Middle frontal gyrus (tissue), 1 donor: ENCODE data around the gene EDA2R.

Experiments used
- DNase-seq: peaks from one replicate; pipeline ENCODE4 v3.0.0-alpha.2; 2015; ENCODE audit warnings: low spot score; ENCODE audit errors: extremely low spot score

Gene EDA2R, protein sequence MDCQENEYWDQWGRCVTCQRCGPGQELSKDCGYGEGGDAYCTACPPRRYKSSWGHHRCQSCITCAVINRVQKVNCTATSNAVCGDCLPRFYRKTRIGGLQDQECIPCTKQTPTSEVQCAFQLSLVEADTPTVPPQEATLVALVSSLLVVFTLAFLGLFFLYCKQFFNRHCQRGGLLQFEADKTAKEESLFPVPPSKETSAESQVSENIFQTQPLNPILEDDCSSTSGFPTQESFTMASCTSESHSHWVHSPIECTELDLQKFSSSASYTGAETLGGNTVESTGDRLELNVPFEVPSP

DNA sequence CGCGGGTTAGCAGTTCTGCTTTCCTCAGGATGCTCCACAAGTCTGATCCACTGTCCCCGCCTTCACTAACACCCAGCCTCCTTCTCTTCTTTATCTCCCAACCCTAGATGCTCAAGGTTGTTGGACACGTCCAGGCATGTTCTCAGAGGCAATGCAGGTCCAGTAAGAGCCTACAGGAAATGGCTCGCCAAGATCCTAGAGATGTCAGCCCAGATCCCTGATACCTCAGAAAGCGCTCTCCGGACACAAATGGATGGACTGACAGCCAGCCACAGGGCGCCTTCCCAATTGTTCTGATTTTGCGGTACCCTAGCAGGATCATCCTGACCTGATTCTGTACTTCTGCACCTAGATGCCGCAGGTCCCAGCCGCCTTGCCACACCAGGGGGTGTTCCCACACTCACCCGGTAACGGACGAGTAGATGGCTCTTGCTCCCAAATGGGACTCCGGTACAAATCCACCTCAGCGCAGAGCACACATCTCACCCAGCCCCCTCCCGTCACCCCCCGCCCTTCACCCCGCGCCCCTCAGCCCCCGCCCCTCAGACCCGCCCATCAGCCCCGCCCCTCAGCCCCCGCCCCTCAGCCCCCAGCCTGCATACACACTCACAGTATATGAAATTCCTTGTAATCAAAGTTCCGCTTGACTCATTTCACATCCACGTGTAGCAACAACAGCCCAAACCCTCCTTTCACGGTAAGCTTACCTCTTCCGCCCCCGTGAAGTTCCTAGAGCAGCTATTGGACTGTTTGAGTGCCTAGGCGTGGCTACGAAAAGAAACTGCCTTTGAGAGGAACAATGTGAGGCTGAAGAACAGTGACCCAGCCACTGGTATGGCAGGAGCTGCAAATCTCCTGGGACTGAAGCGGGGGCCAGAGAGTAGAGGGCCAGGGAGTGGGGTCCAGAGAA lies at the start of gene EDA2R:
TSS of gene EDA2R (minus strand) at position 488 of the 910 bp plus-strand sequence. CDS start 23,058 bp downstream, outside the sequence.
- DNase-seq: no peak

DNA sequence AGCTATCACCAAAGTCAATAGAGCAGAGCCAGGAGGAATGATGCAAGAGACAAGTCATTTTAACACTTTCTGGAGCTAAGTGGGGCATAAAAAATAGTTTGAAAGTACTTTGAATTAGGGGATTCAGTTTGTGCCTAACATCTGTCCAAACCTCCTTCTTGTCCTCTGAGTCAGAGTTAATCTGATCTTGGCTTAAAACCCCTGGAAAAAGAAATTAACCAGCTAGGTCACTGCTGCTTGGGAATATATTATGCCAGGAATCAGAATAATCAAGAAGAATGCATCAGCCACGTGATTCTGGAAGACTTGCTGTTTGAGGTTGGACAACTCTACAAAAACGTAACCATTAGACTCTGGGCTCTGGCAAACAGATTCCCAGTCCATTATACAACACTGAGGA lies 45.3 kb upstream of the EDA2R start:
- DNase-seq: no peak

DNA sequence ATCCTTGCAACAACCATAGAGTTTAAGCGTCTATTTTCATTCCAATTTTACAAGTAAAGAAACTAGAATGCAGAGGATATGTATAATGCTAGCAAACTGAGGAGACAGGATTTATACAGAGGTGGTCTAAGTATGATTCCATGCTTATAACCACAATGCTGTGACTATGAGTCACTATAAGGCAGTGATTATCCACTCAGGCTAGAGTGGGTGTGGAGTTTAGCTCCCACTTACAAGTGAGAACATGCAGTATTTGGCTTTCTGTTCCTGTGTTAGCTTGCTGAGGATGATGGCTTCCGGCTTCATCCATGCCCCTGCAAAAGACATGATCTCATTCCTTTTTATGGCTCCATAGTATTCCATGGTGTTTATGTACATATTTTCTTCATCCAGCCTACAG lies 41.6 kb upstream of the EDA2R start:
- DNase-seq: no peak

DNA sequence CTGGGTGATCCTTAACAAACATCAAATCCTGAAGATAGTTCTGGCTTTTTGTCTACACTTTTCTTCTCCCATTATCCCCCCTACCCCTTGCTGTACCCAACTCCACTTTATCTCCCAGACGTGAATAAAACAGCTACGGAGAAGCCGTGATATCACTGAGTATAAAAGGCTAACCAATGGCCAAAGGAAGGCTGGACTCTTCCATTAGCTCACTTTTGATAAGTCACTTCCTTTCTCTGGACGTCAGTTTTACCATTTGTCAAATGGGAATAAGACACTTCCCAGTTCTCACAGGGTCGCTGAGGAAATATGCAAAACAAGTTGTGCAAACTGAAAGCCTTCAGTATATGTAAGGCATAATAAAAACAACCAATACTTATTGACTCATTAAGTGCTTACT lies 38.6 kb upstream of the EDA2R start:
- DNase-seq: no peak

DNA sequence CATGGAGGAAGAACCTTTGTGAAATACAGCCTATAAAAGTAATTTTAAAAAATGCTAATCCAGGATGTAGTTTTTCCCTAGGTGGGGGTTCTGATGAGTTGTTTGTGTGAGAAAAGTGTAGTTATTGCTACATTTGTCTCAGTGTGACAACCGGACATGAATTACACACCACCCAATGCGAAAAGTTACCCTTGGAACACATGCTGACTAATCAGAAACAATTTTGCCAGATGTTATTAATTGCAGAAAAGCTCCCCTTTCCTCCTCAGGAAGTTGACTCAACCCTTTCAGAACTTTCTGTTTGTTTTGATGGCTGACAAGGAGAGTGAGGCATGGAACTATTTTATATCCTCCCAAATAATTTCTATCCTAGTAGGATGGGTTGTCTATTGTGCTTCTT lies 38.1 kb upstream of the EDA2R start:
- no peak for DNase-seq

DNA sequence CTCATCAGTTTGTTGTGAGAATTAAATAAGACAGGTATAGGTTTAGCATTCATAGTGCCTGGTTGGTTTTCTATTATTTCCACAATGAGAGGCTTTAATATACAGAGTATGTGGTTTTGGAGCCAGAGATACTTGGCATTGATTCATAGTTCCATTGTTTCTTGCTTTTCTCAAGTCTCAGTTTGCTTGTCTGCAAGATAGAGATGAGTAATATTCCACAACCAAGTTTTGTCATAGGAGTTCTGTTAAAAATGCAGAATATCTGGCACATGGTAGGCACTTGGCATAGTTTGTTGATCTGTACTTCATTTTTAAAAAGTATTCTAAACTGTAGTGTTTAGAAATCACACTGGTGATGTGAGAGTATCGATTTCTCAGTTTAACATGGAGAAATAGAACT lies 37.5 kb upstream of the EDA2R start:
- no peak for DNase-seq

DNA sequence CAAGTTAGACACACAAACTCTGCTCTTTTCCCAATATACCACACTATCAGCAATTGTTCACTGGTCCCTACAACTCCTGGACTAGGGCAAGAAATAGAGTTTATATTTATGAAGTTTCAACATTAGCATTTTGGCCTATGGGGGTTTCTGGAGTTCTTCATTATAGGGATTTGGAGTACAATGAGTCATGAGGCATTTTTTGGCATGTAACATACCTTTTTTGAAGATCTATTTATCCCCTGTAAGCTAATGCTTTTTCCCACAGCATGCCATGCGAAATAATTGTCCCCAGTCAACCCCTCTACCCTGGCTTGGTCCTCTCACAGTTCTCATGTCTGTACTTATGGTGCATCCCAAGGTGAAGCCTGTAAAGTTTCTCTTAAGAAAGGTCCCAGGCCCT lies 36.7 kb upstream of the EDA2R start:
- no peak for DNase-seq

DNA sequence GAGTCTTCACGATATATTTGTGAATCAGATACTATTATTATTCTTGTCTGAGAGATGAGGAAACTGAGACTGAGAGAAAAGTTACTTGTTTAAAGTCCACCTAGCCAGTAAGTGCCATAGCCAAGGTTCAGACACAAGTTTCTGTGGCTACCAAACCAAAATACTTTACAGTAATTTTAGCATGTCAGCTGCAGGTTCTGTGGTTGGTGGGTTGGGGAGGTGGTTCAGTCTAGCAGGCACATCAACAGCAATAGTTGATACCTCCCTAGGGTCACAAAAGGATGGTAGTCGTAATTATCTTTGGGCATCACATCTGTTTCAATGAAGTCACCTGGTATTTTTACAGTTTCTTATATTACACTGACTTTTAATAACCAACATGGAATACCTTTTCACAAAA lies 35.6 kb upstream of the EDA2R start:
- DNase-seq: no peak

DNA sequence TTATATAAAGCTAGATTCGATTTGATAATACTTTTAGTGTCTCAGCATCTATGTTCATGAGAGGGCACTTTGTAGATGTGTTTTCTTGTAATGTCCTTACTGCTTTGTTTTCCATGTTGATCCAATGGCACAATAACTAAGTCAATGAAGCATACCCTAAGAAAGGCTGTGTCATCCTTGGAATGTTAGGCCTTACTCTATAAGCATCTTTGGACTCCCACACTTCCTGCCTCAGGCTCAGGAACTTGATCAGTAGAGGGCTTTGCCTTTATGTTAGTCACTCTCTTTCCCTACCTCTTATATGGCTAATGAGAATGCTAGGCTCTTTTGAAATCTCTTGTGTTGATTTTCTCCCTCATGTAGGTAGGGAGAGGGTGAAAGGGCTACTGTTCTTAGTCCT lies 33.2 kb upstream of the EDA2R start:
- no peak for DNase-seq

DNA sequence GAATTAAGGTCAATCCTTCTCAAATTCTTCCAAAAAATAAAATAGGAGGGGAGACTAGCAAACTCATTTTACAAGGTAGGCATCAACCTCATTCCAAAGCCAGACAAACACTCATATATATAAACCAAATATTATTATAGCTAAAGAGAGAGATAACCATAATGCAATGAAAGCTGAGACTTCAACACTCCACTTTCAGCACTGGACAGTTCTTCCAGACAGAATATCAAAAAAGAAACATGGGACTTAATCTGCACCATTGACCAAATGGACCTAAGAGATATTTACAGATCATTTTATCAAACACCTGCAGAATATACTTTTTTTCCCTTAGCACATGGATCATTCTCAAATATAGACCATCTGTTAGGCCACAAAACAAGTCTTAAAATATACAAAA lies 15.5 kb upstream of the EDA2R start:
- no peak for DNase-seq

DNA sequence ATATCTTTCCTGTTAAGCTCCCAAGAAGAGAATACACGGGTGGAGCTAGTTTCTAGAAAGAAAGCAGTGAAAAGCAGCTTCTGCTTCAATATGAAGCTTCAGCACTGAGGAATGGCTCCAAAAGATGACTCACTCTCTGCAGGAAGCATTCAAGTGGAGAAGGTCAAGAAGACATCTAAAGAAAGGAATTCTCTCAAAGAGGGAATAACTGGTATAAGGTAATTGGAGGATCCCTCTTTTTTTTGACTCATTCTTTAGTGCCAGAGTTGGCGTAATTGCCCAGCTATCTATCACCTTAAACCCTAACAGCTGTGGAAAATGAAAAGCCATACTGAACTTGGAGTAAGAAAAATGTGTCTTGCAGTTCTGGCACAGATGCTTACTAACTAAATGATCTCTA lies 3.5 kb downstream of the EDA2R start:
- DNase-seq: peak; percentile 6

DNA sequence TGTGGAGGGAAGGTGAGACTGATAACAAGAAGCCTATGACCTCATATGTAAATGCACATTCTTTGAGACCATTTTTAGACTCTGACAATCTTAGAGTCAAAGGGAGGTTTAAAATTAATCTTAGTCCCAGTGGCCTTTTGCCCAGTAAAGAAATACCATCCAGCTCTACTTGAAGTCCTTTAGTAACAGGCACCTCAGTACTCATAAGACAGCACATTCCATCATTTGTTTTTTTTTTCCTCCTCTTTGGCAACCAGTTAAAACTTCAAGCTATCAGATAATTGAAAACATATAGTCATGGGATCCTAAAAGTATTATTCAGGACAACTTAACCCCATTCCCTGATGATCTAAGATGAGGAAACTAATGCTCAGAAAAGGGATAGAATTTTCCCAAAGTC lies 4.6 kb downstream of the EDA2R start:
- DNase-seq: no peak

DNA sequence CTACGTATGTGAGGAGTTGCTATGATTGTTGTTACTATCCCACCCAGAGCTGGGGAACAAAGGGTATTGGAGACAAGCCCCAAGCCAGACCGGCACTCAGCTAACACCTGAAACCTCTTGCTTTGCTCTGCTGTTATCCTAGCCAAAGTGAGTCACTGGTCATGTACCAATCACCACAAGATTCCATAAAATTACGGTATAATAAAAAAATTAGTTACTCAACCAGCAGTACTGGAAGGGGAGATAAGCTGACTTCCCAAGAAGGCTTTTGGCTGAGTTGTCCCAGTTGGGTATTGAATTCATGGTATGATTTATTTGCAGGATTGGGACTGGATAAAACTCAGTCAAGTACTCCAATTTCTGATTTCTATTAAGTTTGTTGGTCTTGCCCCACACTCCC lies 5.3 kb downstream of the EDA2R start:
- no peak for DNase-seq

DNA sequence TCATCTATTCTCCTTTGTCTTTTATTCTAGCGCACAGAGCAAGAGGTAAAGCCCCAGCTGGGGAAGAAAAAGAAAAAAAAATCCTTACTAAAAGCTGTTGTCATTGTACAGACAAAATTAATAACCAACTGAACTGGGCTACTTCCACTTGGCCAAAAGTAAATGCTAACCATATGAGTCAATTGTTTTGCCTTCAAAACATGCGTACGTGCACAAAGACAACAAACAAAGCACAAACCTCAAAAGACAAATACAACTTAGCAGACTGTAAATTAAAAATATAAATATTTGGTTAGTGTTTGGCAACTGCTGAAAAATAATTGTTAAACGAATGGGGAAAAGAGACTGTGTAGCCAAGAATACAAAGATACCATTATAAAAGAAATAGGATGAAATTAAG lies 5.9 kb downstream of the EDA2R start:
- DNase-seq: no peak

DNA sequence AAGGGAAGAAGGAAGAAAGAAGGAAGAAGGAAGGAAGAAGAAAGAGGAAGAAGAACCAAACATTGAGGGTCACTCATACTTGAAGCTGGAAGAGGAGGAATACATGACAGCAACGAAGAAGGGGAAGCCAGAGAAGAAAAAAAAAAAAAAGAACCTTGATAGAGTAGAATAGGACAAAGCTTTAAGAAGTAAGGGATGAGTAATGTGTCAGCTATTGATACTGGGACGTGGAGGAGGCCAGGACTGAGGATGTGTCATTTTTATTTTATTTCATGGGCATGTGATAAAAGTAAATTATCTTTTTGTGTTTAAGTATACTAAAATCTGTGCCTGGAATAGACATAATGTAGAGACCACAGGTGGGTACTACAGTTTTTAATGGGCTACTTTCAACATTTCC lies 6.4 kb downstream of the EDA2R start:
- no peak for DNase-seq

DNA sequence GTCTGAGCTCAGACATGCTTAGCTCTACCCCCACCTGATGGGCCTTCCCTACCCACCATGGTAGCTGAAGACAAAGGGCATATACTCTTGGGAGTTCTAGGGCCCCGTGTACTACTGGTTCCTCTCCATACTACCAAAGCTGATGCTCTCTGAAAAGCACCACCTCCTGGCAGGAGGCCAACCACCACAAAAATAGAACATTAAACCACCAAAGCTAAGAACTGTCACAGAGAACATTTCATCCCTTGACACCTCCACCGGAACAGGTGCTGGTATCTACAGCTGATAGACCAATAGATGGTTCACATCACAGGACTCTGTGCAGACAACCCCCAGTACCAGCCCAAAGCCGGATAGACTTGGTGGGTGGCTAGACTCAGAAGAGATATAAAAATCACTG lies 13.4 kb downstream of the EDA2R start:
- no peak for DNase-seq

DNA sequence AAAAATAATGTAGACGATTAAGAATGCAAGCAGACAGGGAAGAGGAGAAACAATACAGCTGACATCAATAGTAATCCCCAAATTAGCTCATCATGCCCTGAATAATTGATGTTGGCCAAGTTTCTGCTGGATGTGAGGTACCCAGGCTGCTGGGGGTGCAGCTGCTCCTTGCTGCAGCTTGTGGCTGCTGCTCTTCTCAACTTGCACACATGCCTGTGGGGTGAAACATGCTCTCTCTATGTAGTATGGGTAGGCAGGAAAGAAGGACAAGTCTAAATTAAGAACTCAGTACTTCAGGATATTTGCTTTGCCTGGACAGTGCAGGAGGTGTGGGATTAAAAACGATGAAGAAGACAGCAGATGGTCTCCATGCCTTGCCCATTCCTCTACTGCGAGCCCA lies 16.7 kb downstream of the EDA2R start:
- DNase-seq: no peak

DNA sequence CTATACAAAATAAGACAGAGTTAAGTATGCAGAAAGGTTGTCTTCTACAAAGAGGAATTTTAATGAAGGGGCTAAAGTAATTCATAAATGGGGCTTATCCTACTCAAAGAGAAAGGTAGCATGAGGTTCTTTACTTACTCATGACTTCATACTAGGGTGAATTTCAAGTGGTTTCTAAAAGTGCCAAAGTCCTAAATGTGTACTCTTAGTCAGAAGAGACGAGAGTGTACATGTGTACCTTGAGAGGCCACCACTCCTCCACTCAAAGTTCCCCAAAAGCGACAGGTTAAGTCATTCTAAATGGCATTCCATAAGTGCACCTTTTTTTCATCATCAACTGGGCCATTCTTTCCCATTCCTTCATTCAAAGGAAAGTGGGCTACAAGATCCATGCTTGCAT lies 21.9 kb downstream of the EDA2R start:
- DNase-seq: no peak

DNA sequence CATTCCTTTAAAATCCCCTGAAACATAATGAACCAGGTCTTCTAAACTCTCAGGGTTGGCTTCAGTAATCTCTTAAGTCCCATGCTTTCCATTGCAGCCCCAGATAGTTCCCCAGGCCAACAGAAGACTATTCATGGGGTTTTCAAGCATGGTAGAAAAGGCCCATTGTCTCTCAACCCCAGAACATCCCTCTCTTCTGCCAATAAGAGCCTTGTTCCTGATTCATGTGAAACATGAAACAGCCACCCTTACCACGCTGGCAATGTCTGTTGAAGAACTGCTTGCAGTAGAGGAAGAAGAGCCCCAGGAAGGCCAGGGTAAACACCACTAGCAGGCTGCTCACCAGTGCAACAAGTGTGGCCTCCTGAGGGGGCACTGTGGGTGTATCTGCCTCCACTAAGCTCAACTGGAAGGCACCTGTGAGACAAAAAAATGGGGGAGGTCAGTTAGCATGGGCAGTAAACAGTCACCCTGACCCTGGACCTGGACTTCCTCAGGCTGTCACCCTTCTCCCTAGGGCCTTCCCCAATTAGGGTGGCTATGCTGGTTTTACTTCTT lies 36.4 kb downstream of the EDA2R start:
- no peak for DNase-seq

DNA sequence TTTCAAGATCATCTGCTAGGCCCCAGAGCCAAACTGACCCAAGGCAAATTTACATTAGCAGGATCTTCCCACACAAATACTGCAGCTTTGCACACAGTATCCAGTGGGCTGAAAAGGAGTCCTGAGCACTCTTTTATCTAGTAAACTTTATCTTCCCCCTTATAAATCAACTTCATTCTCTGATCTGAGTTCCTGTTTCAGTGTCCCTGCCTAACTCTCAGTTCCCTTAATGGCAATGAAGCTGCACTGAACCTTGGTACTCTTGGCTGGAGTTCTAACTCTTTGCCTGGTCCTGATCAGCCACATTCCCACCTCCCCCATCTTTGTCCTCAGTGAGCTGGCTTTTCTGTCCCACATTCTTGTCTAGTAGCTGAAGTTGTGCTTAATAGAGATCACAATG lies 37.4 kb downstream of the EDA2R start:
- no peak for DNase-seq

DNA sequence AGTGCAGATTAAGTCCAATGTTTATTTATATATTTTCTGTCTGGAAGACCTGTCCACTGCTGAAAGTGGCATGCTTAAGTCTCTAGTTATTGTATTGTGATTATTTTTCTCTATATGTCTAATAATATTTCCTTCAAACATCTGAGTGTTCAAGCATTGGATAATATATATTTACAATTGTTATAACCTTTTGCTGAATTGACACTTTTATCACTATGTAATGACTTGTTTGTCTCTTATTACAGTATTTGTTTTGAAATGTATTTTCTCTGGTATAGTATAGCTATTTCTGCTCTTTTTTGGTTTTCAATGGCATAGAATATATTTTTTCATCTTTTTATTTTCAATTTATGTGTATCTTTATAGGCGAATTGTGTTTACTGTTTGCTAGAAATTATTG lies 59.7 kb downstream of the EDA2R start:
- DNase-seq: no peak

DNA sequence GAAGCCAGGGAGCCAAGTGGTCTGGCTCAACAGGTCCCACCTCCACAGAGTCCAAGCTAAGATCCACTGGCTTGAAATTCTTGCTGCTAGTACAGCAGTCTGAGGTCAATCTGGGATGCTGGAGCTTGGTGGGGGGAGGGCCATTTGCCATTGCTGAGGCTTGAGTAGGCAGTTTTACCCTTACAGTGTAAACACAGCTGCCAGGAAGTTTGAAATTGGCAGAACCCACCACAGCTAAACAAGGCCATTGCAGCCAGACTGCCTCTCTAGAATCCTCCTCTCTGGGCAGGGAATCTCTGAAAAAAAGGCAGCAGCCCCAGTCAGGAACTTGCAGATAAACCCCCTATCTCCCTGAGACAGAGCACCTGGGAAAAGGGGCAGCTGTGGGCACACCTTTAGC lies 84.9 kb downstream of the EDA2R start:
- DNase-seq: no peak
